GM18870 (cell line): ENCODE results near the gene TADA3.

Source experiments
- ATAC-seq: cut with Tn5 transposase; IDR thresholded peaks from one replicate; pipeline ENCODE4 v1.9.1; 2021; ENCODE audit warnings: moderate library complexity; ENCODE audit not compliant: unreplicated experiment

Gene TADA3

DNA sequence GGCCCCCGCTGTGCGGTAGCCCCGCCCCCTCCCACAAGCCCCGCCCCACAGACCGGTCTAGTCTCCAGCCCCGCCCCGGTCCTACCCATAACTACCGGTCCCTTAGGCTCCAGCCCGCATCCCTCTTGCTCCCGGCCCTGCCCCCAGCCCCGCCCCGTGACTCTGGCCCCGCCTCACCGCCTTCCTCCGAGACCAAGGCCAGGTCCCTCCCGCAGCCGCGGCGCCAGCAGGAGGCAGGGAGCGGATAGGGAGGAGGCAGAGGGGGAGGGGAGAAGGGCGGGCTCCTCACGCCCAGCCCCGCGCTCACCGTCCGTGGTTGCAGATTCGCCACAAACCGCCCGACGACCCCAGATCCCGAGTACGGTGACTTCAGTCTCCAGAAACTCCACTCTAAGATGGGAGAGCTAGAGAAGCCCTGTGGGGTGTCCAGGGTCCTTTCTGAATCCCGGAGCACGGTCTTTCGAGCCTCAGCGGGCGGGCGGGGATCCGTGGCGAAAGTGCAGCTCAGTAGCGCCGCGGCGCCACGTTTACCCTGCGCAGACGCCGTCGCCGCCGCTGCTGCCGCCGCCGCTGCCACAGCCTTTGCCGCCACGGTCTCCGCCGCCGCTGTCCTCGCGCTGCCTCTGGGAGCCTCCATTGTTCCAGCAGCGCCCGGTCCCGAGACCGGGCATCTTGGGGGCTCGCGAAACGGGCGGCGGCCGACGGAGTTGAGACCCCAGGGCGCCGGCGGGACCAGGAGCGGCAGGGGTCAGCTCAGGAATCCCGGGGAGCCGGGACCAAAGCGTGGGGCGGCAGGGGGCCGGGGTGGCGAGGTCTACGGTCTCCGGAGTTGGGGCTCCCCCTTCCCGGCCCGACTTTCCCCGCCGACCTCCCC lies 60.8 kb downstream of the TADA3 start, which contains the start of gene BRPF1:
TSS of gene BRPF1 (plus strand) at position 530 of the 874 bp plus-strand sequence. CDS start 2,406 bp downstream, outside the sequence.
- ATAC-seq = peak; percentile 79

DNA sequence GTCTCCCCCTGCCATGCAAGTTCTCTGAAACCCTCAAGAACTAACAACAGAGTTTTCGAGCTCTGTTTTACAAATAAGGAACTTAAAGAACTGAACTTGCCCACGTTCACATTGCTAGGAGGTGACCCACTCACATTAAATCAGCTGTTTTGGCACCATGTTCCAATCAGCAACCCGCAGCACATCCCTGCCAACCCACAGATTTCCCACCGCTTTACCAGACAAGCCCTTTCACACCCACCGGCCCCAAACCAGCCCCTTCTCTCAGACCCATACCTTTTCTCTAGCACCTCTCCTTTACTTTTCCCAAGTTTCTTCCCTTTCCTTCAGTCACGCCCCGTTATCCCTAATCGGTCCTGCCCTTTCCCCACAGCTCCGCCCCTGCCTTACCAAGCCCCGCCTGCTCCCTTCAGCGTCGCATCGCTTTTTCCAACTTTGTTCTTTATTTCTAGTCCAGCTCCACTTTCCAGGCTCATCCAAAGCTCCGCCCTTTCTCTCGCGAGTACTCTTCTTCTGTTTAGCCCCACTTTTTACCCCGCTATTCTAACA lies 61.5 kb downstream of the TADA3 start:
- ATAC-seq = peak; percentile 57
